HCT116 (cell line): ENCODE data around the gene CADPS. TPM values are rescaled to one million over a fixed set of nuclear protein-coding genes. Genes with fewer than 3 reads are reported as not detected.

Experiments used
- ATAC-seq: fragments of 200-7000 bp; cut with Tn5 transposase; 2 replicates; pipeline ENCODE4 v1.9.1; 2020; ENCODE audit warnings: mild to moderate bottlenecking, moderate library complexity
- BruUV-seq: library from RNA; stranded (reverse); fragments of 400-500 nt; replicated peaks from 2 replicates; lab custom pipeline; 2021; lab: Mats Ljungman, UMichigan
- CTCF ChIA-PET: fragments of 300-600 bp; sonication (Branson Sonifier 250); formaldehyde crosslinking; loops from one replicate; lab custom pipeline; 2021; ENCODE audit warnings: antibody characterized with exemption; lab: Charles Lee
- POLR2A ChIA-PET: fragments of 300-600, 350-600 bp; sonication (Branson Sonifier 250); formaldehyde crosslinking; loops from one replicate; lab custom pipeline; 2021; ENCODE audit warnings: antibody characterized with exemption; lab: Charles Lee
- RAD21 ChIA-PET, 2 experiments: fragments of 300-600 bp; sonication (Branson Sonifier 250); formaldehyde crosslinking; loops; one replicate each; lab custom pipeline; 2023; ENCODE audit warnings: low total read pairs in 2 of 2; ENCODE audit not compliant: uncharacterized antibody in 2 of 2, unreplicated experiment in 2 of 2, low non-redundant PET in 1 of 2; lab: Charles Lee
- DNase-seq: peaks from one replicate; pipeline ENCODE4 v3.0.0-alpha.2; 2010; ENCODE audit warnings: low read depth, low spot score
- H2AFZ ChIP-seq: fragments of 200-600 bp; shearing (Covaris generic), sonication (generic); 2 replicates; pipeline ENCODE4 v1.6.1; 2017; ENCODE audit warnings: low read depth, mixed run types, mixed read lengths, antibody characterized with exemption, low read length; ENCODE audit not compliant: poor library complexity, severe bottlenecking
- H3K27ac ChIP-seq: 2 replicates; pipeline ENCODE4 v1.5.1; 2012; ENCODE audit warnings: low read depth, low read length
- H3K27me3 ChIP-seq: fragments of 200-600 bp; sonication (generic); 2 replicates; pipeline ENCODE4 v1.6.1; 2016; ENCODE audit warnings: mixed run types, low read length, mixed read lengths; ENCODE audit not compliant: insufficient read depth
- H3K36me3 ChIP-seq, 2 experiments: fragments of 200-500 bp in 1 of 2; fragments of 200-600 bp in 1 of 2; sonication (Bioruptor generic) in 1 of 2; sonication (generic) in 1 of 2; 2 replicates each; pipeline versions ENCODE4 v1.5.1 to v1.6.1; 2014 to 2016; ENCODE audit warnings: low read length in 2 of 2, inconsistent platforms in 1 of 2, mixed read lengths in 1 of 2, mixed run types in 1 of 2; ENCODE audit not compliant: insufficient read depth in 2 of 2, control insufficient read depth in 1 of 2
- H3K4me1 ChIP-seq, 2 experiments: fragments of 200-600 bp in 1 of 2; sonication (generic) in 1 of 2; 2 replicates each; pipeline versions ENCODE4 v1.5.1 to v1.6.1; 2012 to 2017; ENCODE audit warnings: low read length in 2 of 2, inconsistent platforms in 1 of 2, mild to moderate bottlenecking in 1 of 2, mixed read lengths in 1 of 2, mixed run types in 1 of 2, moderate library complexity in 1 of 2; ENCODE audit not compliant: insufficient read depth in 2 of 2, control insufficient read depth in 1 of 2
- H3K4me2 ChIP-seq: fragments of 200-600 bp; sonication (generic); 2 replicates; pipeline ENCODE4 v1.6.1; 2017; ENCODE audit warnings: mixed run types, low read length, mixed read lengths
- H3K4me3 ChIP-seq, 2 experiments: fragments of 200-600 bp in 1 of 2; sonication (generic) in 1 of 2; replicated peaks in 1 of 2; 2 replicates each; pipeline ENCODE4 v1.5.1; 2011 to 2016; ENCODE audit warnings: low read length in 2 of 2, control low read depth in 1 of 2, low read depth in 1 of 2, mild to moderate bottlenecking in 1 of 2, mixed read lengths in 1 of 2, mixed run types in 1 of 2
- H3K79me2 ChIP-seq: fragments of 200-600 bp; sonication (generic); 2 replicates; pipeline ENCODE4 v1.6.1; 2017; ENCODE audit warnings: mild to moderate bottlenecking, mixed run types, low read length, moderate library complexity, mixed read lengths; ENCODE audit not compliant: insufficient read depth
- H3K9ac ChIP-seq: fragments of 200-600 bp; sonication (generic); 2 replicates; pipeline ENCODE4 v1.6.1; 2016; ENCODE audit warnings: low read length, mixed read lengths
- H3K9me2 ChIP-seq: fragments of 200-600 bp; sonication (generic), shearing (Covaris generic); 2 replicates; pipeline ENCODE4 v1.6.1; 2017; ENCODE audit warnings: mixed run types, mild to moderate bottlenecking, moderate library complexity; ENCODE audit not compliant: insufficient read depth
- H3K9me3 ChIP-seq, 2 experiments: fragments of 200-500 bp in 1 of 2; fragments of 200-600 bp in 1 of 2; sonication (Bioruptor generic) in 1 of 2; sonication (generic) in 1 of 2; 2 replicates each; pipeline ENCODE4 v1.6.1; 2014 to 2017; ENCODE audit warnings: low read length in 2 of 2, mixed read lengths in 2 of 2, inconsistent platforms in 1 of 2, low read depth in 1 of 2, mild to moderate bottlenecking in 1 of 2, mixed run types in 1 of 2, moderate library complexity in 1 of 2; ENCODE audit not compliant: control insufficient read depth in 1 of 2, insufficient read depth in 1 of 2
- H4K20me1 ChIP-seq: fragments of 200-600 bp; sonication (generic), shearing (Covaris generic); 2 replicates; pipeline ENCODE4 v1.6.1; 2017; ENCODE audit warnings: mixed run types, mild to moderate bottlenecking, moderate library complexity; ENCODE audit not compliant: insufficient read depth
- CBX3 ChIP-seq: IDR thresholded peaks from 2 replicates; pipeline ENCODE4 v1.6.1; 2012; ENCODE audit warnings: low read depth
- CEBPB ChIP-seq: IDR thresholded peaks from 2 replicates; pipeline ENCODE4 v1.6.1; 2012; ENCODE audit warnings: low read depth
- EZH2phosphoT487 ChIP-seq: fragments of 200-600 bp; IDR thresholded peaks from 2 replicates; pipeline ENCODE4 v1.6.1; 2018; ENCODE audit warnings: antibody characterized with exemption, borderline replicate concordance
- FOSL1 ChIP-seq: IDR thresholded peaks from 2 replicates; pipeline ENCODE4 v1.6.1; 2012; ENCODE audit warnings: low read depth
- POLR2A ChIP-seq: IDR thresholded peaks from 2 replicates; pipeline ENCODE4 v1.7.0; 2011; ENCODE audit warnings: borderline replicate concordance; ENCODE audit not compliant: insufficient read depth, insufficient read length; ENCODE audit errors: extremely low read depth
- TCF7L2 ChIP-seq: IDR thresholded peaks from 2 replicates; pipeline ENCODE4 v1.7.0; 2011; ENCODE audit warnings: borderline replicate concordance, inconsistent platforms; ENCODE audit not compliant: insufficient read depth, insufficient read length; ENCODE audit errors: extremely low read depth
- ZFX ChIP-seq: fragments of 450-650 bp; IDR thresholded peaks from 2 replicates; pipeline ENCODE4 v1.6.1; 2017
- ZNF274 ChIP-seq: fragments of 200-500 bp; sonication (Bioruptor generic); IDR thresholded peaks from 2 replicates; pipeline ENCODE4 v1.6.1; 2014; ENCODE audit warnings: mild to moderate bottlenecking, low read depth, low read length, inconsistent platforms
- intact Hi-C: fragments of 100-400 bp; cut with micrococcal nuclease; formaldehyde crosslinking; loops from 2 replicates; pipeline ENCODE4 v1.10.0; 2022
- total RNA-seq: library from RNA; stranded (reverse); gene quantifications from one replicate; pipeline ENCODE4 v1.2.1, GENCODE V29; 2021; ENCODE audit not compliant: unreplicated experiment
- TF ChIP-seq, protein P1 (sequence below): IDR thresholded peaks from 2 replicates; pipeline ENCODE4 v1.6.1; 2012
- TF ChIP-seq, protein P2 (sequence below): IDR thresholded peaks from 2 replicates; pipeline ENCODE4 v1.6.1; 2012; ENCODE audit warnings: low read depth

CADPS gene
- total RNA-seq, 1 experiment from 2014 or later = not detected

GRCh38 chr3:62672988-62673313, 202.3 kb downstream of the CADPS start:
- no peaks in the 10 kb centered on the region for H3K79me2 ChIP-seq
- BruUV-seq = no TSS peak
- no peak overlapping the region for H3K27ac ChIP-seq
- ChIA-PET RAD21 (no interaction called here), POLR2A (no interaction called here), CTCF (no interaction called here)
- H3K9me3 ChIP-seq = no peaks in the 10 kb centered on the region
- H3K4me3 ChIP-seq = no peak overlapping the region
- no peaks in the 10 kb centered on the region for H4K20me1 ChIP-seq
- H3K27me3 ChIP-seq = peaks cover 11% of the 10 kb centered on the region
- H2AFZ ChIP-seq = no peak overlapping the region
- H3K9me2 ChIP-seq = no peaks in the 10 kb centered on the region
- ATAC-seq = no peak
- no peak for TF ChIP-seq CEBPB
- TF ChIP-seq, protein P1, sequence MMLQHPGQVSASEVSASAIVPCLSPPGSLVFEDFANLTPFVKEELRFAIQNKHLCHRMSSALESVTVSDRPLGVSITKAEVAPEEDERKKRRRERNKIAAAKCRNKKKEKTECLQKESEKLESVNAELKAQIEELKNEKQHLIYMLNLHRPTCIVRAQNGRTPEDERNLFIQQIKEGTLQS = no peak
- TF ChIP-seq CBX3 = no peak
- no peak for TF ChIP-seq ZNF274
- TF ChIP-seq, protein P2, sequence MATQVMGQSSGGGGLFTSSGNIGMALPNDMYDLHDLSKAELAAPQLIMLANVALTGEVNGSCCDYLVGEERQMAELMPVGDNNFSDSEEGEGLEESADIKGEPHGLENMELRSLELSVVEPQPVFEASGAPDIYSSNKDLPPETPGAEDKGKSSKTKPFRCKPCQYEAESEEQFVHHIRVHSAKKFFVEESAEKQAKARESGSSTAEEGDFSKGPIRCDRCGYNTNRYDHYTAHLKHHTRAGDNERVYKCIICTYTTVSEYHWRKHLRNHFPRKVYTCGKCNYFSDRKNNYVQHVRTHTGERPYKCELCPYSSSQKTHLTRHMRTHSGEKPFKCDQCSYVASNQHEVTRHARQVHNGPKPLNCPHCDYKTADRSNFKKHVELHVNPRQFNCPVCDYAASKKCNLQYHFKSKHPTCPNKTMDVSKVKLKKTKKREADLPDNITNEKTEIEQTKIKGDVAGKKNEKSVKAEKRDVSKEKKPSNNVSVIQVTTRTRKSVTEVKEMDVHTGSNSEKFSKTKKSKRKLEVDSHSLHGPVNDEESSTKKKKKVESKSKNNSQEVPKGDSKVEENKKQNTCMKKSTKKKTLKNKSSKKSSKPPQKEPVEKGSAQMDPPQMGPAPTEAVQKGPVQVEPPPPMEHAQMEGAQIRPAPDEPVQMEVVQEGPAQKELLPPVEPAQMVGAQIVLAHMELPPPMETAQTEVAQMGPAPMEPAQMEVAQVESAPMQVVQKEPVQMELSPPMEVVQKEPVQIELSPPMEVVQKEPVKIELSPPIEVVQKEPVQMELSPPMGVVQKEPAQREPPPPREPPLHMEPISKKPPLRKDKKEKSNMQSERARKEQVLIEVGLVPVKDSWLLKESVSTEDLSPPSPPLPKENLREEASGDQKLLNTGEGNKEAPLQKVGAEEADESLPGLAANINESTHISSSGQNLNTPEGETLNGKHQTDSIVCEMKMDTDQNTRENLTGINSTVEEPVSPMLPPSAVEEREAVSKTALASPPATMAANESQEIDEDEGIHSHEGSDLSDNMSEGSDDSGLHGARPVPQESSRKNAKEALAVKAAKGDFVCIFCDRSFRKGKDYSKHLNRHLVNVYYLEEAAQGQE = no peak
- no peak for TF ChIP-seq EZH2phosphoT487
- TF ChIP-seq FOSL1 = no peak
- no peak for TF ChIP-seq ZFX
- TF ChIP-seq TCF7L2 = no peak
- TF ChIP-seq POLR2A = no peak
- no peak for DNase-seq
- intact Hi-C loops = no loop called here
- no peak overlapping the region for H3K9ac ChIP-seq
- no peak overlapping the region for H3K4me2 ChIP-seq
- H3K4me1 ChIP-seq = no peaks in the 10 kb centered on the region
- H3K36me3 ChIP-seq = no peaks in the 10 kb centered on the region
